ENCODE results near the gene JADE1. TPM values are rescaled to one million over a fixed set of nuclear protein-coding genes. Genes with fewer than 3 reads are reported as not detected.

Gene JADE1
- total and polyA plus RNA-seq, 9 of the 15 experiments (the other 6 are each of a cell fraction or from before 2014, with no cell fraction given): 8.3 to 37.9 (median 24.4) TPM

- Histone ChIP-seq H3K79me2 (ENCODE audit: control insufficient read depth, insufficient read depth, low read length) (peaks cover 83% of the 10 kb centered on the region), H3K27ac (ENCODE audit: extremely low read depth, low read depth, low read length) (no peak overlapping the region), H3K4me3 (no peak overlapping the region), H3K9me3 (replicated peaks; ENCODE audit: control insufficient read depth, insufficient read depth, low read depth, low read length) (no peaks in the 10 kb centered on the region), H3K4me1 (replicated peaks in 1 of 2; ENCODE audit: control insufficient read depth in 2 of 2, insufficient read depth in 2 of 2, low read length in 2 of 2) (peaks cover 0 to 11% of the 10 kb centered on the region in 2 experiments; a peak in 3 of 5 replicates), H2AFZ (ENCODE audit: low read depth, low read length) (no peak overlapping the region), H3K9me1 (ENCODE audit: control insufficient read depth, insufficient read depth, low read length) (no peaks in the 10 kb centered on the region), H3K36me3 (ENCODE audit: control insufficient read depth, insufficient read depth, low read length) (peaks cover 77% of the 10 kb centered on the region), H3K9ac (ENCODE audit: insufficient read depth in 1 of 2, low read depth in 2 of 2, low read length in 2 of 2) (no peak overlapping the region), H3K4me2 (ENCODE audit: insufficient read depth, low read length) (no peak overlapping the region), H3K27me3 (ENCODE audit: control insufficient read depth in 2 of 2, insufficient read depth in 2 of 2, low read length in 2 of 2) (no peaks in the 10 kb centered on the region), H4K20me1 (replicated peaks; ENCODE audit: control insufficient read depth, insufficient read depth, low read length) (peaks cover 20% of the 10 kb centered on the region)
- intact Hi-C loops (cut with micrococcal nuclease): no loop called here
- CTCF ChIA-PET (ENCODE audit: low intra/inter-chr PET ratio): no interaction called here
- POLR2A ChIA-PET: interaction anchor here (0.9 to 1.8 kb wide), 2 partner anchors 9 to 13 kb away, joined by 5 read pairs; no protein-coding TSS in a partner anchor
- in situ Hi-C loops (cut with MboI): no loop called here
- no peak for DNase-seq (ENCODE audit: extremely low read depth in 1 of 4, low spot score in 3 of 4)
- no TSS peak for BruUV-seq (replicated peaks)
- no peak for FAIRE-seq
- TF ChIP-seq BACH1 (tag; IDR thresholded peaks at IDR 0.05) (no peak), POLR2AphosphoS2 (IDR thresholded peaks at IDR 0.05; ENCODE audit: low read length) (no peak), CHD1 (IDR thresholded peaks at IDR 0.05; ENCODE audit: low read length) (no peak), SREBF2 (CRISPR knock-in tag; IDR thresholded peaks at IDR 0.05) (no peak), TSC22D4 (tag; IDR thresholded peaks at IDR 0.05) (no peak), ZNF655 (CRISPR knock-in tag; IDR thresholded peaks at IDR 0.05) (no peak), KLF10 (CRISPR knock-in tag; IDR thresholded peaks at IDR 0.05) (no peak), PHB2 (IDR thresholded peaks at IDR 0.05; ENCODE audit: low read depth) (no peak), ZNF766 (CRISPR knock-in tag; conservative IDR thresholded peaks at IDR 0.05) (no peak), SLC30A9 (CRISPR knock-in tag; IDR thresholded peaks at IDR 0.05) (no peak), ETV5 (CRISPR knock-in tag; IDR thresholded peaks at IDR 0.05; ENCODE audit: low read depth) (no peak), MIER1 (IDR thresholded peaks at IDR 0.05; ENCODE audit: low read depth) (no peak), CBX1 (IDR thresholded peaks at IDR 0.05; ENCODE audit: low read depth) (no peak), CREB1 (IDR thresholded peaks at IDR 0.05) (no peak), CREB1 (CRISPR knock-in tag; IDR thresholded peaks at IDR 0.05) (no peak), KLF6 (CRISPR knock-in tag; IDR thresholded peaks at IDR 0.05; ENCODE audit: borderline replicate concordance) (no peak)
- 78% methylated on average over 8 of the region's 8 CpGs for WGBS (ENCODE audit: insufficient coverage, low coverage, missing lambda C conversion rate)
- ATAC-seq: no peak
Observed at GRCh38 chr4:128835498-128836222, 26.2 kb downstream of the JADE1 start.

All from K562 (cell line).